MM.1S (cell line): ENCODE results near the gene MRPL38.

Source experiments
- CTCF ChIP-seq: fragments of 300-600 bp; sonication (generic); IDR thresholded peaks from 2 replicates; pipeline ENCODE4 v1.5.1; 2016; ENCODE audit warnings: antibody characterized with exemption, low read length, mixed read lengths
- EZH2phosphoT487 ChIP-seq: fragments of 300-600 bp; sonication (generic); IDR thresholded peaks from 2 replicates; pipeline ENCODE4 v1.6.1; 2018; ENCODE audit warnings: antibody characterized with exemption, low read length

DNA sequence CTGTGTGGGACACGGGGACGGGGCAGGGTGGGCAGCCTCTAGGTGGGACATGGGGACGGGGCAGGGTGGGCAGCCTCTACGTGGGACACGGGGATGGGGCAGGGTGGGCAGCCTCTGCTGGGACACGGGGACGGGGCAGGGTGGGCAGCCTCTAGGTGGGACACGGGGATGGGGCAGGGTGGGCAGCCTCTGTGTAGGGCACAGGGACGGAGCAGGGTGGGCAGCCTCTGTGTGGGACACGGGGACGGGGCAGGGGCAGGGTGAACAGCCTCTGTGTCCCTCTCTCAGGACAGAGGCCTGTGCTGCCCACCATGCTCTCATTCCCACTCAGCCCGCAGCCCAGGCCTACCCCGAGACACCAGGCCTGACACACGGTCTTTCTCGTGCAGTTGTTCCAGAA, 16.9 kb upstream of the MRPL38 start:
- TF ChIP-seq CTCF, result no peak
- TF ChIP-seq EZH2phosphoT487, result no peak
